ENCODE measurements around the gene BCDIN3D. TPM values are rescaled to one million over a fixed set of nuclear protein-coding genes. Genes with fewer than 3 reads are reported as not detected.
A peak's percentile ranks its signal among the peaks of the same experiment; 100 is the strongest.

Gene BCDIN3D
- total and polyA plus RNA-seq, 4 donors = 2.6 to 4.4 (median 3.0) TPM

GRCh38 chr12:49790741-49791555 lies 52.0 kb downstream of the BCDIN3D start:
- no peak for TF ChIP-seq CTCF (IDR thresholded peaks at IDR 0.05; ENCODE audit: control extremely low read depth, extremely low read depth)
- no peaks in the 10 kb centered on the region for H3K9me3 ChIP-seq (ENCODE audit: control insufficient read depth in 4 of 4, insufficient read depth in 3 of 4, low read length in 3 of 4)
- 57 to 70% methylated on average over 22 of the region's 22 CpGs for WGBS, 2 donors
- no peak overlapping the region for H3K27ac ChIP-seq (ENCODE audit: low read depth in 1 of 2, low read length in 1 of 2)
- no peak overlapping the region for H3K9ac ChIP-seq (ENCODE audit: insufficient read depth in 1 of 2, low read length in 2 of 2)
- no peaks in the 10 kb centered on the region for H3K27me3 ChIP-seq (ENCODE audit: control insufficient read depth in 3 of 3, insufficient read depth in 3 of 3, low read length in 2 of 3)
- H3K36me3 ChIP-seq (ENCODE audit: control insufficient read depth in 4 of 4, insufficient read depth in 4 of 4, low read length in 4 of 4) = peaks cover 0 to 35% (median 6%) of the 10 kb centered on the region in 4 donors
- no peak for ATAC-seq (ENCODE audit: insufficient read depth, low FRiP score)
- peak in 1 of 3 donors; percentile 25 for DNase-seq
- peaks cover 0 to 6% (median 0%) of the 10 kb centered on the region in 5 donors for H3K4me1 ChIP-seq (ENCODE audit: control insufficient read depth in 5 of 5, insufficient read depth in 5 of 5, low read length in 5 of 5)
- no peak overlapping the region for H3K4me3 ChIP-seq

DNA sequence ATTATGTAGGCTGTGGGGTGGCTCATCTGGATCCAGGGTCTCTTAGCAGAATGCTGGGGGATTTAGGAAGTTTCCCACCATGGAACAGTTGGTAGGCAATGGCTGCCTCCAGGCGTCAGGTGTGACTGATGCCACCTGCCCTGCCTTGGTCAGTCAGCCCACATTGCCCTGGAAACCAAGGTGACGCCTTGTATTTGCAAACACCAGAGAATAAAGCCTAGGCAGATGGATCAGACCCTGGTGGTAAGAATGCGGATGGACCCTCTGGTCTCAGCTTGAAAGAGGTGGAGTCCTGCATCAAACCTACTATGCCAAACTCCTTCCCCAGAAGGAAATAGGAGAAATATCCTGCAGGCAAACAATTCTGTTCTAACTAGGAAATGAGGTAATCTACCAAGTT lies 52.9 kb downstream of the BCDIN3D start:
- ATAC-seq (ENCODE audit: insufficient read depth, low FRiP score) (no peak), DNase-seq (peak in 1 of 3 donors; percentile 31)
- H3K4me3 ChIP-seq = no peak overlapping the region
- no peaks in the 10 kb centered on the region for H3K9me3 ChIP-seq (ENCODE audit: control insufficient read depth in 4 of 4, insufficient read depth in 3 of 4, low read length in 3 of 4)
- H3K9ac ChIP-seq (ENCODE audit: insufficient read depth in 1 of 2, low read length in 2 of 2) = no peak overlapping the region
- no peaks in the 10 kb centered on the region for H3K27me3 ChIP-seq (ENCODE audit: control insufficient read depth in 3 of 3, insufficient read depth in 3 of 3, low read length in 2 of 3)
- peaks cover 0 to 29% (median 6%) of the 10 kb centered on the region in 4 donors for H3K36me3 ChIP-seq (ENCODE audit: control insufficient read depth in 4 of 4, insufficient read depth in 4 of 4, low read length in 4 of 4)
- WGBS, 2 donors = 78 to 82% methylated on average over 3 of the region's 3 CpGs
- H3K27ac ChIP-seq (ENCODE audit: low read depth in 1 of 2, low read length in 1 of 2) = no peak overlapping the region
- peaks cover 0 to 6% (median 0%) of the 10 kb centered on the region in 5 donors for H3K4me1 ChIP-seq (ENCODE audit: control insufficient read depth in 5 of 5, insufficient read depth in 5 of 5, low read length in 5 of 5)
- TF ChIP-seq CTCF (IDR thresholded peaks at IDR 0.05; ENCODE audit: control extremely low read depth, extremely low read depth) = no peak

DNA sequence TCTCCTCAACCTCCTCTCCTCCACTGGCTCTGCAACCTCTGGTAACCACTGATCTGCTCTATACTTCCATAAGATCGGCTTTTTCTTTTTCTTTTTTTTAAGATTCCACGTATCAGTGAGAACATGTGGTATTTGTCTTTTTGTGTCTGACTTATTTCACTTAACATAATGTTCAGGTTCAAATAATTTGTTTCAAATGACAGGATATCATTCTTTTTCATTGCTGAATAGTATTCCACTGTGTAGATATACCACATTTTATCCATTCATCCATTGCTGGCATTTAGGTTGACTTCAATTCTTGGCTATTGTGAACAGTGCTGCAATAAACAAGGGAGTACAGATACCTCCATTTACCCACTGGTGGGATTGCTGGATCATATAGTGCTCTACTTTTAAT lies 55.2 kb downstream of the BCDIN3D start:
- WGBS, 2 donors = 99 to 100% methylated on average over 2 of the region's 2 CpGs
- Histone ChIP-seq H3K9me3 (ENCODE audit: control insufficient read depth in 4 of 4, insufficient read depth in 3 of 4, low read length in 3 of 4) (no peaks in the 10 kb centered on the region), H3K9ac (ENCODE audit: insufficient read depth in 1 of 2, low read length in 2 of 2) (no peak overlapping the region), H3K4me1 (ENCODE audit: control insufficient read depth in 5 of 5, insufficient read depth in 5 of 5, low read length in 5 of 5) (peaks cover 3 to 22% (median 11%) of the 10 kb centered on the region in 5 donors), H3K27me3 (ENCODE audit: control insufficient read depth in 3 of 3, insufficient read depth in 3 of 3, low read length in 2 of 3) (no peaks in the 10 kb centered on the region), H3K36me3 (ENCODE audit: control insufficient read depth in 4 of 4, insufficient read depth in 4 of 4, low read length in 4 of 4) (peaks cover 0 to 17% (median 6%) of the 10 kb centered on the region in 4 donors), H3K4me3 (no peak overlapping the region), H3K27ac (ENCODE audit: low read depth in 1 of 2, low read length in 1 of 2) (no peak overlapping the region)
- DNase-seq = no peak
- TF ChIP-seq CTCF (IDR thresholded peaks at IDR 0.05; ENCODE audit: control extremely low read depth, extremely low read depth) = no peak
- no peak for ATAC-seq (ENCODE audit: insufficient read depth, low FRiP score)

Other genes with a start within 250 kb of the BCDIN3D start
- under 1 TPM; 0.54 to 0.80 TPM for gene FAM186B, start 237.5 kb downstream of the BCDIN3D start, total RNA-seq
- under 1 TPM; 0.17 to 0.31 TPM for gene FAM186B, start 237.5 kb downstream of the BCDIN3D start, polyA plus RNA-seq
- gene PRPF40B, start 219.5 kb downstream of the BCDIN3D start, total RNA-seq = 10 to 100 TPM; 15.8 to 20.0 TPM
- gene PRPF40B, start 219.5 kb downstream of the BCDIN3D start, polyA plus RNA-seq = 10 to 100 TPM; 10.0 to 18.3 TPM
- gene FMNL3, start 135.7 kb downstream of the BCDIN3D start, total RNA-seq = 10 to 100 TPM; 30.9 to 51.2 TPM
- 10 to 100 TPM; 11.5 to 13.9 TPM for gene FMNL3, start 135.7 kb downstream of the BCDIN3D start, polyA plus RNA-seq
- gene TMBIM6, start 101.5 kb downstream of the BCDIN3D start, total RNA-seq = 100 to 1,000 TPM; 555 to 661 TPM
- 100 to 1,000 TPM; 231 to 415 TPM for gene TMBIM6, start 101.5 kb downstream of the BCDIN3D start, polyA plus RNA-seq
- 10 to 100 TPM; 20.9 to 30.8 TPM for gene NCKAP5L, start 14.7 kb downstream of the BCDIN3D start, total RNA-seq
- 10 to 100 TPM; 15.7 to 19.2 TPM for gene NCKAP5L, start 14.7 kb downstream of the BCDIN3D start, polyA plus RNA-seq
- gene FAIM2, start 60.8 kb upstream of the BCDIN3D start, total RNA-seq = 1 to 10 TPM in 1 of 2 donors, under 1 TPM in 1; 0.57 to 1.4 TPM
- gene FAIM2, start 60.8 kb upstream of the BCDIN3D start, polyA plus RNA-seq = under 1 TPM; 0.46 to 0.53 TPM
- not detected for gene AQP2, start 107.6 kb upstream of the BCDIN3D start, total RNA-seq
- gene AQP2, start 107.6 kb upstream of the BCDIN3D start, polyA plus RNA-seq = not detected
- gene AQP5, start 118.8 kb upstream of the BCDIN3D start, total RNA-seq = 10 to 100 TPM in 1 of 2 donors, 1 to 10 TPM in 1; 7.5 to 39.7 TPM
- 10 to 100 TPM; 30.8 to 57.1 TPM for gene AQP5, start 118.8 kb upstream of the BCDIN3D start, polyA plus RNA-seq
- gene AQP6, start 129.8 kb upstream of the BCDIN3D start, total RNA-seq = under 1 TPM; 0.31 to 0.40 TPM
- under 1 TPM; 0.03 to 0.06 TPM for gene AQP6, start 129.8 kb upstream of the BCDIN3D start, polyA plus RNA-seq
- 10 to 100 TPM; 13.1 to 26.8 TPM for gene RACGAP1, start 182.4 kb upstream of the BCDIN3D start, total RNA-seq
- gene RACGAP1, start 182.4 kb upstream of the BCDIN3D start, polyA plus RNA-seq = 1 to 10 TPM; 3.8 to 7.2 TPM
- 1 to 10 TPM; 2.0 TPM for gene ASIC1, start 214.5 kb upstream of the BCDIN3D start, total RNA-seq
- under 1 TPM; 0.41 to 0.69 TPM for gene ASIC1, start 214.5 kb upstream of the BCDIN3D start, polyA plus RNA-seq
- gene SMARCD1, start 242.2 kb upstream of the BCDIN3D start, total RNA-seq = 10 to 100 TPM; 56.6 to 58.8 TPM
- 10 to 100 TPM; 11.9 to 26.6 TPM for gene SMARCD1, start 242.2 kb upstream of the BCDIN3D start, polyA plus RNA-seq

Measured in lung (tissue), 12 donors.